Measurements from ENCODE around the gene IL1B.

- TF ChIP-seq FOXP2 (optimal IDR thresholded peaks at IDR 0.05; ENCODE audit: borderline replicate concordance, extremely low read depth, extremely low read length, insufficient read depth) (no peak), TAF1 (IDR thresholded peaks at IDR 0.05; ENCODE audit: borderline replicate concordance, insufficient read depth, low read length) (no peak)
Observed at GRCh38 chr2:112819081-112819480, 17.5 kb downstream of the IL1B start.
